Activated naive CD4-positive, alpha-beta T cell treated with anti-CD3 and anti-CD28 coated beads, Interleukin-2, amount 10 ng/mL, durations not matched to agents 7 days and 5 days (primary cell): ENCODE results near the gene ORMDL3.

Experiments
- CTCF ChIA-PET: fragments of 350-600 bp; sonication (Branson Sonifier 250); formaldehyde crosslinking; loops from one replicate; lab custom pipeline; 2021; ENCODE audit warnings: antibody characterized with exemption; lab: Charles Lee
- DNase-seq: peaks from one replicate; pipeline ENCODE4 v3.0.0-alpha.2; 2020
- H3K27ac Mint-ChIP-seq: one replicate; pipeline ENCODE4 v1.8.0; 2021; ENCODE audit warnings: mild to moderate bottlenecking, moderate library complexity, mixed read lengths
- H3K27me3 Mint-ChIP-seq: one replicate; pipeline ENCODE4 v1.8.0; 2021; ENCODE audit warnings: mild to moderate bottlenecking, mixed read lengths
- H3K36me3 Mint-ChIP-seq: one replicate; pipeline ENCODE4 v1.8.0; 2021; ENCODE audit warnings: mixed read lengths
- H3K4me1 Mint-ChIP-seq: one replicate; pipeline ENCODE4 v1.8.0; 2021; ENCODE audit warnings: mixed read lengths
- H3K4me3 Mint-ChIP-seq: one replicate; pipeline ENCODE4 v1.8.0; 2021; ENCODE audit warnings: mild to moderate bottlenecking, moderate library complexity, mixed read lengths
- H3K9me3 Mint-ChIP-seq: one replicate; pipeline ENCODE4 v1.8.0; 2021; ENCODE audit warnings: mixed read lengths

Gene ORMDL3, protein sequence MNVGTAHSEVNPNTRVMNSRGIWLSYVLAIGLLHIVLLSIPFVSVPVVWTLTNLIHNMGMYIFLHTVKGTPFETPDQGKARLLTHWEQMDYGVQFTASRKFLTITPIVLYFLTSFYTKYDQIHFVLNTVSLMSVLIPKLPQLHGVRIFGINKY

DNA sequence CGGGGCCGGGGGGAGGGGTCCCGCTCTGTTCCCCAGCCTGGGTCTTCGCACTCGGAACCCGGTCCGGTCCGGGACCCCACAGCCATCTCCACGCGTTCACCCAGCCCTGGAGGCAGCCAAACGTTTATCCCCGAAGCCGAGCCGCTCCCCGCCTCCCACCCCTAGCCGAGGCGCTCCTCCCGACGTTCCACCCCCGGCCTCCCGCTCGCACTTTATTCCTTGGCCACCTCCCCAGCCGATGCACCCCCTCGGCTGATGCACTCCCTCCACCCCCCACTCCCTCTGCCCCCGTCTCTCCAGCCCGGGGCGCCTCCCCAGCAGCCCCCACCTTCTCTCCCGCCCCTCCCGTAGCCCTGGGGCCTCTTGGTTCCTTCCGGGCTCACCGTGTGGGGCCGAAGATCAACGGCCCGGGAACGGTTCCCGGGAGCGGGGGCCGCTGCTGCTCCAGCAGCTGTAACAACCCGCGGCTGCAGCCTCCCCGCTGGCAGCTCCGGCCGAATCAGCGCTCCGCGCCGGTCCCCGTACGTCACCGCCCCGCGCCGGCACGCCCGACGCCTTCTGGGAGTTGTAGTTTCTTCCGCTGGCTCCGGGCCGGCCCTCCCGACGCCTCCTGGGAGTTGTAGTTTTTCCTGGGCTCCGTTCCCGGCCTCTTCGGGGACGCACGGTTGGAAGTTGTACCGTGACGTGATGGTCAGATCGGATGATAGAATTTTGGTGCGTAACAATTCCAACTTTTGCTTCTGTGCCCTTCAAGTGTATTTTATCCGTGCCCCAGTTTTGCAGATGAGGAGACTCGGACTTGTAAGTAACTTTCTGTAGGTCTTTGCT is at the start of gene ORMDL3, which contains the start of gene LRRC3C:
Gene ORMDL3 (minus strand): TSS at position 501 of the 828 bp plus-strand sequence. CDS start 3,398 bp downstream, outside the sequence.
Gene LRRC3C (plus strand): TSS at position 632 of the 828 bp plus-strand sequence. CDS start 13,792 bp downstream, outside the sequence.
- H3K4me3 Mint-ChIP-seq, result peak within 1 kb of the TSS; percentile 81
- CTCF ChIA-PET, result interaction anchor here (1.5 to 2.3 kb wide), 3 partner anchors 31 to 54 kb away, joined by 4 to 9 read pairs (median 8); partner anchors contain the start of gene PSMD3

DNA sequence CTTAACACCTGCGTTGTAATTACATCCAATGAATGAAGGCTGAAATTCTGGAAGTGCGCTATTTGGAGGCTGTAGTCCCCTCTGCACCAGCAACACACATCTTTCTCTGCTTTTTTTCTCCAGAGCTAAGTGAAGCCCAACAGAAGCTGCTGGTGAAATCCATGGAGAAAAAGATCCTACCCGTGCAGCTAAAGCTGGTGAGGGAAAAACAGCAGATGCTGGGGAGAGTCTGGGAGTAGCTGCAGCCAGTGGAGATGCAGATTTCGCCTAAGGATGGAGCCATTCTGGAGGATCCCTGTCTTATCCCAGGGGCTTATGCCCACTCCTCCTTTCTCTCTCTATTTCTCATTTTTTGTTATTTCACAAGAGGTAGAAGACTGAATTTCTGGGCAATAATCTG is 48.4 kb upstream of the ORMDL3 start:
- no peak for DNase-seq
- Mint-ChIP-seq H3K4me3 (no peak overlapping the region), H3K36me3 (no peaks in the 10 kb centered on the region), H3K27ac (no peak overlapping the region), H3K4me1 (peaks cover 14% of the 10 kb centered on the region), H3K27me3 (peaks cover 79% of the 10 kb centered on the region), H3K9me3 (no peaks in the 10 kb centered on the region)
- CTCF ChIA-PET, result interaction anchor here (0.6 to 2.1 kb wide), 5 partner anchors 17 to 1389 kb away, joined by 3 to 7 read pairs (median 3); partner anchors contain the start of gene CSF3

More for the DNA sequence above, at the start of gene ORMDL3, which contains the start of gene LRRC3C:
- peak within 1 kb of the TSS; percentile 98 for H3K27ac Mint-ChIP-seq
- no peaks in the 10 kb centered on the region for H3K27me3 Mint-ChIP-seq
- peak; percentile 94 for DNase-seq
- no peaks in the 10 kb centered on the region for H3K9me3 Mint-ChIP-seq
- peaks cover 53% of the 10 kb centered on the region for H3K4me1 Mint-ChIP-seq
- H3K36me3 Mint-ChIP-seq, result peaks cover 29% of the 10 kb centered on the region

DNA sequence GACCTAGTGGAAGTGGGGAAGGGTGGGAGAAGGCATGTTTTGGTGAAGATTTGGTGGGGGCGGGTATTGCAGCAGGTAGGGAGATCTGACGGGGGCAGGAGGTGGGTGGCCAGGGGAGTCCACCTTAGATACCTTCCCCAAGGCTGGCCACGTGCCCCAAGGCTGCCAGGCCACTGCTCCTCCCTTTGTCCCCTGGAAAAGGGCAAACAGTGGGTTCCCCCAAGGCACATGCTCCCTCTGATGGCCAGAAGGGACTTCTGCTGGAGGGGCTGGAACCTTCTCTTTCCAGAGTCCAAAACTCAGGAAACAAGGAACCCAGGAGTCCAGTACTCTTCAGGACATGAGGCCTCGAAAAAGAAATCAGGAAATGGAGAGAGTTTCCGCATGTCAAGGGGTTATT is 47.0 kb upstream of the ORMDL3 start:
- Mint-ChIP-seq H3K4me3 (no peak overlapping the region), H3K36me3 (no peaks in the 10 kb centered on the region), H3K27ac (no peak overlapping the region), H3K9me3 (no peaks in the 10 kb centered on the region), H3K27me3 (peaks cover 86% of the 10 kb centered on the region), H3K4me1 (peaks cover 5% of the 10 kb centered on the region)
- DNase-seq, result no peak
- CTCF ChIA-PET, result interaction anchor here (2.1 kb wide), 1 partner anchor 16 kb away, joined by 7 read pairs; no protein-coding TSS in a partner anchor

DNA sequence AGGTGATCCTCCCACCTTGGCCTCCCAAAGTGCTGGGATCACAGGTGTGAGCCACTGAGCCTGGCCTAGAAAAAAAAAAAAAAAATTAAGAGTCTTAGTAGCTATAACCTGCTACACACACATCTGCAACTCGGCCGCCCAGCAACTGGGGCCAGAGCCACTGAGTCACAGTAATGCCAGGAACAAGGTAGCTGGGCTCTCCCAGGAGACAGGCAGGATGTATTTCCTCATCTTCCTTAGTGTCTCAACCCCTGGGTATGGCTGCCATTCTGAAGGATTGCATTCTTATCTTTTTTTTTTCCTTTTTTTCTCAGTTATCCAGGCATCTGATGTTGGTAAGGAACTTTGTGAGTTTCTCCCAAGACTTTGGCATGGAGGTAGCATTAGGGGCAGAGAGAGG is 46.1 kb upstream of the ORMDL3 start:
- no peak for DNase-seq
- Mint-ChIP-seq H3K4me3 (no peak overlapping the region), H3K4me1 (peaks cover 4% of the 10 kb centered on the region), H3K36me3 (no peaks in the 10 kb centered on the region), H3K27me3 (peaks cover 88% of the 10 kb centered on the region), H3K27ac (no peak overlapping the region), H3K9me3 (no peaks in the 10 kb centered on the region)
- CTCF ChIA-PET, result no interaction called here

DNA sequence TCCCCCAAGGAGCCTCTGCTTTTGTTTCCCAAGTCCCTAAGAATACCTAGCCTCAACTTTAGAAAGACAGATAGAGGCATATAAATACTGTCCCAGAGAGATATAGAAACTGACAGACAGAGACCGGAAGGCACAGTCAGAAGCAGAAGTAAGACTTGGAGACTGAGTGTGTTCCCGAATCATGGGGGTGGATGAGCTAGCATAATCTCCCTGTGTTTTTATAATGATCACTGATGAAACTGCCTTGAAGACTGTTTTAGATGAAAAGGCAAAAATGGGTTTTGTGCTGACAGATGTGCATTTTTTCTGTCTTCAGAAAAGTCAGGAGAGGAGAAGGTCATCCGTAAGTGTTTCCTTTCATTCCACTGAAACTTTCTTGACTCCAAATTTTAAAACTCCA is 44.9 kb upstream of the ORMDL3 start:
- CTCF ChIA-PET, result interaction anchor here (1.0 to 1.2 kb wide), 2 partner anchors 13 to 41 kb away, joined by 3 read pairs; no protein-coding TSS in a partner anchor
- no peak for DNase-seq
- Mint-ChIP-seq H3K4me1 (peaks cover 5% of the 10 kb centered on the region), H3K27ac (no peak overlapping the region), H3K27me3 (peaks cover 89% of the 10 kb centered on the region), H3K36me3 (no peaks in the 10 kb centered on the region), H3K4me3 (no peak overlapping the region), H3K9me3 (no peaks in the 10 kb centered on the region)

DNA sequence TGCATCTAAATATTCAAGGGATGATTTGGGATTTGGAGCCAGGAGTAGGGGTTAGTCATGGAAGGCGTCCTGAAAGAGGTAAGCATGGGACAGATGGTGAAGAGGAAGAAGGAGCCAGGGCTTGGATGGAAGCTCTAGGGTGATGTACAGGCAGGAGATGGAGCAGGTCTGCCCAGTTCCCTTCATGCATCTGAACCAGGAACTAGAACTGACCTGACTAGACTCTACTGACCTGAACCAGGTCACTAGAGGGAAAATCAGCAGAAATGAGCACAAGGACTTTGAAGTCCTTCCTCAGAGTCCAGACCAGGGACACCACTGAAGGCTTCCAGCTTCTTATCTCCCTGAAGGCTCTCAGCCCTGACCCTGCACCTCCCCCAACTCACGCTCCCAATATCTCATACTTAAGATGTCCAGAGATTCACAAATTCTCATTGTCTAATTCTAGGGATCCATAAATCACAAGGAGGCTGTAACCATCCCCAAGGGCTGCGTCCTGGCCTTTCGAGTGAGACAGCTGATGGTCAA is 43.7 kb upstream of the ORMDL3 start:
- Mint-ChIP-seq H3K36me3 (no peaks in the 10 kb centered on the region), H3K4me3 (no peak overlapping the region), H3K27ac (no peak overlapping the region), H3K4me1 (peaks cover 8% of the 10 kb centered on the region), H3K9me3 (no peaks in the 10 kb centered on the region), H3K27me3 (peaks cover 91% of the 10 kb centered on the region)
- no peak for DNase-seq
- CTCF ChIA-PET, result interaction anchor here (1.2 to 1.5 kb wide), 2 partner anchors 10 to 12 kb away, joined by 3 to 4 read pairs; partner anchors contain the start of gene PSMD3

DNA sequence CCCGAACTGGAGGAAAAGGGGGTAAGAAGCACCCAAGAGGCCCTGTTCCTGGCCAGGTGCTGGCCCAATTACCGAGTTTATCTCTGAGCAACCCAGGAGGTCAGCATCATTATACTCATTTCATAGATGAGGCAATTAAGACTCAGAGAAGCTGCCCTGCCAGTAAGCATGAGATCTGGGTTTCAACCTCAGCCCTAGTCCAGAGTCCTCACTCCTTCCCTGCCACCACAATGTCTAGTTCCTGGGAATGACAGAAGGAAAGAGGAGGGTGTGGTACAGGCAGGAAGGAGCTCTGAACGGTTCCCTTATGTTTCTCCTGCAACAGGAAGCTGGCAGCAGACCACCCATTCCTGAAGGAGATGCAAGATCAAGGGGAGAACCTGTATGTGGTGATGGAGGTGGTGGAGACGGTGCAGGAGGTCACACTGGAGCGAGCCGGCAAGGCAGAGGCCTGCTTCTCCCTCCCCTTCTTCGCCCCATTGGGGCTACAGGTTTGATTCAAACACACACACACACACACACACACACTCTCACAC is 42.8 kb upstream of the ORMDL3 start:
- no peak overlapping the region for H3K27ac Mint-ChIP-seq

DNA sequence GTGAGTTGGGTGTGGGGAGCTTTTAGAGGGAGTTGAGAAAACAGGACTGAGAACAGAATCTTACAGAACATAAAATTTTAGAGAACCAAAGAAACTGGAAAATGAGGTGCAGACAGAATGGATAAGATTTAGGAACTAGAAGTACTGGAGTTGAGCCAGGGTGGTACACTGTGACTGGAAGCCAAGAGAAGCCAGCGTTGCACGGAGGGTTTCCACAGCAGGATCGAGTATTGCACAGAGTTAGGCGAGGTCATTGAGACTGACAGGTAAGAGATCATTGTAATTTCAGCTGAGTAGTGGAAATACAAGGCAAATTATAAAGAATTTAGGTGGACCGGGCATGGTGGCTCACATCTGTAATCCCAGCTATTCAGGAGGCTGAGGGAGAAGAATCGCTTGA is 42.0 kb upstream of the ORMDL3 start:
- Mint-ChIP-seq H3K4me1 (peaks cover 10% of the 10 kb centered on the region), H3K9me3 (no peaks in the 10 kb centered on the region), H3K36me3 (no peaks in the 10 kb centered on the region), H3K4me3 (no peak overlapping the region), H3K27me3 (peaks cover 93% of the 10 kb centered on the region), H3K27ac (no peak overlapping the region)
- CTCF ChIA-PET, result interaction anchor here (1.2 to 1.8 kb wide), 2 partner anchors 12 to 346 kb away, joined by 3 to 4 read pairs; partner anchors contain the start of gene PSMD3
- DNase-seq, result no peak

More for the DNA sequence above, 42.8 kb upstream of the ORMDL3 start:
- Mint-ChIP-seq H3K4me3 (no peak overlapping the region), H3K4me1 (peaks cover 8% of the 10 kb centered on the region), H3K27me3 (peaks cover 92% of the 10 kb centered on the region), H3K36me3 (no peaks in the 10 kb centered on the region), H3K9me3 (no peaks in the 10 kb centered on the region)
- no peak for DNase-seq
- CTCF ChIA-PET, result interaction anchor here (1.5 kb wide), 1 partner anchor 10 kb away, joined by 4 read pairs; the partner anchor contains the start of gene PSMD3

DNA sequence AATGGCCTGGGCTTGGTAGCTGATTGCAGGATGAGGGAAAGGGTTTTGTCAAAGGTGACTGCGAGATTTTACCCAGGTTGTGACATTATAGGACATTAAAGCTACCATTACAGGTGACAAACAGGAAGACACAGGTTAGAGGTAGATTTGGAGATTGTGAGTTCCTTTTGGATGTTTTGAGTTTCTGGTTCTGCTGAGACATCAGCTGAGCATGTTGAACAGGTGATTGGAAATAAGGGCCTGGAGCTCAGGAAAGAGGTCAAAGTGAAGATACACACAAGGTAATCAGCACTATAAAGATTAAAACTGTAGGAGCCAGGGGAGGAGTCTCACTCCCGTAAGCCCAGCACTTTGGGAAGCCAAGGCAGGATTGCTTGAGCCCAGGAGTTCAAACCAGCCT is 41.4 kb upstream of the ORMDL3 start:
- Mint-ChIP-seq H3K36me3 (no peaks in the 10 kb centered on the region), H3K9me3 (no peaks in the 10 kb centered on the region), H3K4me3 (no peak overlapping the region), H3K27me3 (peaks cover 93% of the 10 kb centered on the region), H3K27ac (no peak overlapping the region), H3K4me1 (peaks cover 14% of the 10 kb centered on the region)
- DNase-seq, result no peak
- CTCF ChIA-PET, result interaction anchor here (1.2 to 1.8 kb wide), 2 partner anchors 12 to 345 kb away, joined by 3 to 4 read pairs; partner anchors contain the start of gene PSMD3

DNA sequence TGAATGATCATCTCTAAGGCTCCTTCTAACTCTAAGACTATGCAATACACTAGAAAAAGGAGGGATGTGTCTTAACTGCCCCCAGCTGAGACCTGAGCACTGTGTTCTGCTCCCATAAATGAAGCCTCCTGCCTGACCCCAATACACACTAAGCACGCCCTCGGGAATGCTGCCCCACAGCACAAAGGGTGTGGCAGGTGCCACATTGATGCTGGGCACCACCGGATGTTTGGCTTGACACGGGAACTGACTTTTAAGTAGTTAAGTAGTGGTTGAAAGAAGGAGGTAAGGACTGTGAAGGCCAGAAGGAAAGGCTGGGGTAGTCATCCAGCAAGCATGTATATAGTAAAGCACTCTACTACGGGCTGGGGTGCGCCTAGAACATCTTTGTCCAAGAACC is 39.4 kb upstream of the ORMDL3 start:
- Mint-ChIP-seq H3K27ac (no peak overlapping the region), H3K4me1 (peaks cover 26% of the 10 kb centered on the region), H3K9me3 (no peaks in the 10 kb centered on the region), H3K27me3 (peaks cover 75% of the 10 kb centered on the region), H3K36me3 (no peaks in the 10 kb centered on the region), H3K4me3 (no peak overlapping the region)
- CTCF ChIA-PET, result interaction anchor here (1.3 kb wide), 1 partner anchor 9 kb away, joined by 3 read pairs; no protein-coding TSS in a partner anchor
- no peak for DNase-seq

DNA sequence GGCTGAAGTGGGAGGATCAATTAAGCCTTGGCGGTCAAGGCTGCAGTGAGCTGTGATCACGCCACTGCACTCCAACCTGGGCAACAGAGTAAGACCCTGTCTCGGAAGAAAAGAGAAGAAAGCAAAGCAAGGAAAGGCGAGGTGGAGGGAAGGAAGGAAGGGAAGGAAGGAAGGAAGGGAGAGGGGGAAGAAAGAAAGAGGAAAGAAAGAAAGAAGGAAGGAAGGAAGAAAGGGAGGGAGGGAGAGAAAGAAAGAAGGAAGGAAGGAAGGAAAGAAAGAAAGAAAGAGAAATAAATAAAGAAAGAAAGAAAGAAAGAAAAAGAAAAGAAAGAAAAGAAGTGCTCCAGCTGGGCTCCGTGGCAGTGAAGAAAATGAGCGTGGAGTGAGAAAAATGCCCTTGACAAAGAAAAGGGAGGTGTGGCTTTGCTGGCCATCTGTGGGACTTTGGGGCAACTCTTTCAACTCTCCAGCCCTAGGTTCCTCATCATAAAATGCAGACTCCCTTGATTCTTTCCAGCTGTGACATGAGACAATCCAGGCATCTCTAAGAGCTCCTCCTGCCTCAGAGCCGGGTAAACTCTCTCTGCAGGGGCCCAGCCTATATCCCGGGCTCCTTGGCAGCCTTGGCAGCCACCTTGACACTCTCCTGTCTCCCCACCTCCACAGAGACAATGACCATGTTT is 37.8 kb upstream of the ORMDL3 start:
- H3K27ac Mint-ChIP-seq, result no peak overlapping the region
- peaks cover 73% of the 10 kb centered on the region for H3K27me3 Mint-ChIP-seq

DNA sequence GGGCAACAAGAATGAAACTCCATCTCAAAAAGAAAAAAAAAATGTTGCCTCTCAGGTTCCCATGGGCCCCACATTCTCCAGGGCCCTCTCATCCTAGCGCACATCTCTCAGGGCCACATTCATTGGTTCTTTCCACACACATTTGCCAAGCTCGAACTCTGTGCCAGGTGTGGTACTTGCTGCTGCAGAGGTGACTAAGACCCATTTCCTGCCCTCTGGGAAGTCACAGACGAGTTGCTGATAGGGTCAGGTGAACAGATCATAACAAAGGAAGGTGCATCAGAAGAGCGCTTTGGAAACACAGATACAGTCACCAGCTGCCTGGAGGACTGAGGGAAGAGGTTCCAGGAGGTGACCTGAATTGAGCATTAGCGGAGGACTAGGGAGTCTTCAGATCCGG is 36.4 kb upstream of the ORMDL3 start:
- Mint-ChIP-seq H3K36me3 (no peaks in the 10 kb centered on the region), H3K27ac (peak overlapping the region; percentile 5), H3K9me3 (no peaks in the 10 kb centered on the region), H3K4me1 (peaks cover 30% of the 10 kb centered on the region), H3K4me3 (no peak overlapping the region), H3K27me3 (peaks cover 63% of the 10 kb centered on the region)
- DNase-seq, result peak; percentile 50
- CTCF ChIA-PET, result interaction anchor here (0.7 kb wide), 1 partner anchor 102 kb away, joined by 3 read pairs; no protein-coding TSS in a partner anchor

More for the DNA sequence above, 37.8 kb upstream of the ORMDL3 start:
- Mint-ChIP-seq H3K4me1 (peaks cover 26% of the 10 kb centered on the region), H3K4me3 (no peak overlapping the region), H3K36me3 (no peaks in the 10 kb centered on the region), H3K9me3 (no peaks in the 10 kb centered on the region)
- CTCF ChIA-PET, result interaction anchor here (0.8 kb wide), 1 partner anchor 12 kb away, joined by 3 read pairs; no protein-coding TSS in a partner anchor
- DNase-seq, result no peak

DNA sequence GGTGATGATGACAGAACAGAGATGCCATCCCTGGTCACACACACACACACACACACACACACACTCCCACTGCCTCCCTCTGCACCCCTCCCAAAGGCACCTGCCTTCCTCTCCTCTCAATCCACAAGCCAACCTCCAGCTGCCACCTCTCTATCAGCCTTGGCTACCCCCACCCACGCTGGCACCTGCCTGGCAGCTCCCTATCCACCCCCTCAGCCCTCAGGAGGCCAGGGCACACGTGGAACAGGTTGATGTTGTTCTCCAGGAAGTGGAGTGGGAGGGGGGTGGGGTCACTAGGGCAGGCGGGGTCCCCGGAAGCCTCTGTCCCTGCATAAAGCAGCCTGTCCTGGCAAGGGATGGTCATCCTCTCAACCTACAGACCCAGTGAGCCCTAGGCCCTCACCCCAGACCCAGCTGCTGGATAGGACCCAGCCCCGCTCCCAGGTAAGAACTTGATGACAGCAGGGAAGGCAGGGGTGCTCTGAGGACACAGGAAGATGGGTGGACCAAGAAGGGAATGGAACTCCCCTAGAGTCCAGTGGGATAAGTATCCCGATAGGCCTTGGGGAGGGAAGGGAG is 35.3 kb upstream of the ORMDL3 start, which contains the start of gene GSDMA:
Gene GSDMA (plus strand): TSS at position 363 of the 579 bp plus-strand sequence. CDS start 2,684 bp downstream, outside the sequence.
- Mint-ChIP-seq H3K27me3 (peaks cover 67% of the 10 kb centered on the region), H3K27ac (peak within 1 kb of the TSS; percentile 5), H3K36me3 (no peaks in the 10 kb centered on the region), H3K9me3 (no peaks in the 10 kb centered on the region), H3K4me1 (peaks cover 33% of the 10 kb centered on the region), H3K4me3 (no peak within 1 kb of the TSS)
- DNase-seq, result no peak
- CTCF ChIA-PET, result interaction anchor here (0.9 kb wide), 1 partner anchor 309 kb away, joined by 3 read pairs; no protein-coding TSS in a partner anchor
